ENCODE data around the gene DPEP1.

DNA sequence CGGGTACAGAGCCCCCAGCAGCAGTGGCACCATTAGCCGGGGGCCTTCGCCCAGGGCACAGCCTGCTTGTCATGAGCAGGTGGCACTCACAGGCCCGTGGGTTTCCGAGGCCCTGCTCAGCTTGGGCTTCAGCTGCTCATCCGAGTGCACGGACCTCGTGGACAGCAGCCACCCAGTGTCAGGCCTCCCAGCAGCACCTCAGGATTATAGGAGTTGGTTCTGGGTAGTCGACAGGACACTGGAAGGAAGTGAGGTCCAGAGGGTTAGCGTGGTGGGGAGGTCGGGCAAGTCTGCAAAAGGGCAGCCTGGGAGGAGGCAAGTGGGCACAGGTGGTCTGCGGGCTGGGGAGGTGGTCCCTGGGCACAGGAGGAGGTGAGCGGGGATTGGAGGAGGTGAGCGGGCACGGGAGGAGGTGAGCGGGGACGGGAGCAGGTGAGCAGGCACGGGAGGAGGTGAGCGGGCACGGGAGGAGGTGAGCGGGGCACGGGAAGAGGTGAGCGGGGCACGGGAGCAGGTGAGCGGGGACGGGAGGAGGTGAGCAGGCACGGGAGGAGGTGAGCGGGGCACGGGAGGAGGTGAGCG is 43.0 kb upstream of the DPEP1 start:
- TF ChIP-seq EP300 (IDR thresholded peaks at IDR 0.05), result no peak
- TF ChIP-seq, protein P1, sequence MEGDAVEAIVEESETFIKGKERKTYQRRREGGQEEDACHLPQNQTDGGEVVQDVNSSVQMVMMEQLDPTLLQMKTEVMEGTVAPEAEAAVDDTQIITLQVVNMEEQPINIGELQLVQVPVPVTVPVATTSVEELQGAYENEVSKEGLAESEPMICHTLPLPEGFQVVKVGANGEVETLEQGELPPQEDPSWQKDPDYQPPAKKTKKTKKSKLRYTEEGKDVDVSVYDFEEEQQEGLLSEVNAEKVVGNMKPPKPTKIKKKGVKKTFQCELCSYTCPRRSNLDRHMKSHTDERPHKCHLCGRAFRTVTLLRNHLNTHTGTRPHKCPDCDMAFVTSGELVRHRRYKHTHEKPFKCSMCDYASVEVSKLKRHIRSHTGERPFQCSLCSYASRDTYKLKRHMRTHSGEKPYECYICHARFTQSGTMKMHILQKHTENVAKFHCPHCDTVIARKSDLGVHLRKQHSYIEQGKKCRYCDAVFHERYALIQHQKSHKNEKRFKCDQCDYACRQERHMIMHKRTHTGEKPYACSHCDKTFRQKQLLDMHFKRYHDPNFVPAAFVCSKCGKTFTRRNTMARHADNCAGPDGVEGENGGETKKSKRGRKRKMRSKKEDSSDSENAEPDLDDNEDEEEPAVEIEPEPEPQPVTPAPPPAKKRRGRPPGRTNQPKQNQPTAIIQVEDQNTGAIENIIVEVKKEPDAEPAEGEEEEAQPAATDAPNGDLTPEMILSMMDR (IDR thresholded peaks at IDR 0.05), result no peak

Measured in sigmoid colon (tissue), 4 donors.